HG02840 (cell line): ENCODE measurements around the gene KAZALD1.
"Not testable (repeated sequence)": the region's sequence is repeated elsewhere in the genome, so short reads cannot be mapped to it uniquely, and the experiment has no call there.

Experiments used
- ATAC-seq: cut with Tn5 transposase; IDR thresholded peaks from one replicate; pipeline ENCODE4 v1.9.1; 2021; ENCODE audit warnings: mild to moderate bottlenecking, moderate library complexity, moderate number of reproducible peaks; ENCODE audit not compliant: unreplicated experiment, low FRiP score

The KAZALD1 gene

DNA sequence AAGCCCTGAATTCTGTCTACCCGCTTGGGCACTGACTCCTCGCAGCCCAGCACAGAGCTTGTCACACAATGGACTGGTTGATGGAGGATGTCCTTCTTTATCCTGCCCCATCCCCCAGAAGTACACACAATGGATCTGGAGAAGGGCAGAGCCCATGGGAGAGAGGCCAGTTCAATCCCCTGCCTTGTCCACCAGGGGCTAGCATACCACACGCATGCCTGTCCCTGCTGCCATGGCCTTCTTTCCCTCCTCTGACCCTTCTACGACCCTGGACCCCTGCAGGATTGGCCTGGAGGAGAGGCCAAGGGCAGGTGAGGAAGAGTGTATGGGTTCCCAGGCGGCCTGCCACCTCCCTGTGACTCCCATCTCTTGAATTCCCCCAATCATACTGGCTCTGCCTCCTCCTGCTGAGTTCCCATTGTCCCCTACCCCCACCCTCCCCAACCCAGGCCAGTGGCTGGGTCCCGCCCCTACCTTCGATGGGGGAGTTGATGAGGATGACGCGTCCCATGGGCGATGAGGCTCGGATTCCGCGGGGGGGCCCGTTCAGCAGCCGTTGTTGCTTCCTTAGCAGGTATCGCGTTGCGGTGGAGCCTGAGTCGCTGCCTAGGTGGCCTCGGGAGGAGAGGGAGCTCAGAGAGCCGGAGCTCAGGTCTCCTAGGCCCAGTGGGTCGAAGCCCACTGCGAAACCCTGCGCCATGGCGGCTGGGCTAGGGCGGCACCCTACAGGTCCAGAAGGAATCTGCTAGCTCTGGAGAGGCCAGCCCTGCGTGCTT, 32.1 kb upstream of the KAZALD1 start:
- ATAC-seq = no peak

DNA sequence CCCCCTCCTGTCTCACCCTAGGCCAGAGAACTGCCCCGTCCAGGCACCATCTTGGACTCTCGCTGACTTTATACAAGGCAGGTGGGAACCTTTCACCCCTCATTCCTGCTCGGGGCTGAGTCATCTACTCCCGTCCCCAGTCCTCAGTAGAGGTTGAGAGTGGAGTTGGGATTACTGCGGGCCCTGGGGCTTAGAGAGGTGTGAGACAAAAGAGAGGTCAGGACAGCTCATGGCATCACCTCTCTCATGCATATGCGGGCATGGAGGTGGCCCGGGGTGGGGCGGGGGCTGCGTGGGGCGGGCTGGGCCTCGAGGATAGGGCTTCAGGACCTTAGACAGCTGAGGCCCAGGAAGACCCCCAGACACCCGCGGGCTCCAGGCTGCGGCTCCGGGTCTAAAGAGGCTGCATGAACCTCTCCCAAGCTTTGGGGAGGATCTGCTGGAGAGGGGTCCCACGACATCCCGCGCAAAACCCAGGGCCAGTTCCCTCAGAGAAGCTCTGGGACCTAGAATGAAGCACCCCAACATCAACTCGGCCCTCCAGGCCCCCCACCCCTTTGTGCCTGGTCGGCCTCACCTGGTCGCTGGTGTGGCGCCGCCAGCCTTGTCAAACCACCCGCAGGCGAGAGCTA, 31.2 kb upstream of the KAZALD1 start:
- ATAC-seq = no peak

DNA sequence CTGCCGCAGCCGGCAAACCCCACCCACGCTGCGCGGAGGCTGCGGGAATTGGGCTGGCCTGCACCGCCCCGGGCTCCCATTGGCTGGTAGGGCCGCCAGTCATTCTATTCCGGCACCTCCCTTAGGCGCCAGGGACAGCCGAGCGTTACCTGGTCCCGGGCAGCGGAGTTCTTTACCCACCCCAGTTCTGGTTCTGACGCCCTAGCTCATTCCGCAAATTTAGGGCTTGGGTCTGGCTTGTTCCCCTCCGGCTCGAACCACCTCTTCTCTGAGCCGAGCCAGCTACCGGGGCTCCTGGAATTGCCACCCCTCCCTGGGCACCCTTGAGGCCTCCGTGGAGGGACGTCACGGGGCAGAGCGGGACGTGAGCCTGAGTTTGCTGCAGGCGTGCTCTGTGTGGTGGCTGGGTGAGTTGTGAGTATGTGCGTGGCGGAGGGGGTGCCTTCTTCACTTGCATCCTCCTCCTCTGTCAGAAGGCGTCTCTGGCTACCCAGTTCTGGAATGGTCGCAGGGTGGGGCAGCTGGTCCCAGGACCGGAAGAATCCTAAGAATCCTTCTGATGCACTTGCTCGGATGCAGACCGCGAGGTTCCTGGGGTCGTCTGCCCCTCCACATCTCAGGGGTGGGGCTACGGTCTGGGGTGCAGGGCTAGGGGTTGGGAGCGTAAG, 30.5 kb upstream of the KAZALD1 start, which contains the start of the genes PDZD7 and SFXN3:
Gene PDZD7 (minus strand): TSS at position 2 of the 668 bp plus-strand sequence. CDS start 910 bp downstream, outside the sequence.
Gene SFXN3 (plus strand): TSS at position 107 of the 668 bp plus-strand sequence. CDS start 3,461 bp downstream, outside the sequence.
- ATAC-seq = peak; percentile 83

DNA sequence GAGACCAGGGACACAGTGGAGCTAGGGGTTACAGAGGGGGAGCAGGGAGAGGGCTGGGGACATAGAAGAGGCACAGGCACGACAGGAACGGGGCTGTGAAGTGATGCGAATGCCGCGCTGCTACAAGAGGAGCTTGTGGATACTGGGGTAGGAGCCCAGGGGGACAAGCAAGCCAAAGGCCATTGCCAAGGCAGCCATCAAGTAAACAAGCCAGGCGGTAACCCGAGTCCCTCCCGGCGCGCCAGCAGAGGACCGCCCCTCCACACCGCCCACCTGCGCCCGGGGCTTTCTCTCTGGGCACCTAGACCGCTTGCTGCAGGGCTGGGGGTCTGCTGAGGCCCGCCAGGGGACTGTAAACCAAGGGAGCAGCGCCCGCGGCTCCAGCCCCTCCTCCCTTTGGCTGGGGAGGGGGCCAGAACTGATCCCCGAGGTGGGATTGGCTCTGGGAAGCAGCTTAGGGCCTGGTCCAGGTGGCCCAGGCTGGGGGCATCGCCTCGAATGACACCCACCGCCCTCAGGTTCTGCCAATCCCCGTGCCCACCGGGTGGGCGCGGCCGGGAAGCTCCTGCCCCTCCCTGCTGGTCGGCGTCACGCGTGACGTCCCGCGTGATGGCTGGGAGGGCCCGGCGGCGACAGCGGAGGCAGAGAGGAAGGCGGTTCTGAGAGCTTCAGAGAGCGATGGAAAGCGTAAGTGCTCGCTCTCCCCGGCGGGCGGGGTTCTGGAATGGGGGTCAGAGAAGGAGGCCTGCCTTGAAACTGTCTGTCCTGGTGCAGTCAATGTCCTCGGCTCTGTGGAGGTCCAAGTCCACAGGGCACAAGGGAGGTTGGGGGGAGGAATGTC, 29.8 kb upstream of the KAZALD1 start:
- no peak for ATAC-seq

DNA sequence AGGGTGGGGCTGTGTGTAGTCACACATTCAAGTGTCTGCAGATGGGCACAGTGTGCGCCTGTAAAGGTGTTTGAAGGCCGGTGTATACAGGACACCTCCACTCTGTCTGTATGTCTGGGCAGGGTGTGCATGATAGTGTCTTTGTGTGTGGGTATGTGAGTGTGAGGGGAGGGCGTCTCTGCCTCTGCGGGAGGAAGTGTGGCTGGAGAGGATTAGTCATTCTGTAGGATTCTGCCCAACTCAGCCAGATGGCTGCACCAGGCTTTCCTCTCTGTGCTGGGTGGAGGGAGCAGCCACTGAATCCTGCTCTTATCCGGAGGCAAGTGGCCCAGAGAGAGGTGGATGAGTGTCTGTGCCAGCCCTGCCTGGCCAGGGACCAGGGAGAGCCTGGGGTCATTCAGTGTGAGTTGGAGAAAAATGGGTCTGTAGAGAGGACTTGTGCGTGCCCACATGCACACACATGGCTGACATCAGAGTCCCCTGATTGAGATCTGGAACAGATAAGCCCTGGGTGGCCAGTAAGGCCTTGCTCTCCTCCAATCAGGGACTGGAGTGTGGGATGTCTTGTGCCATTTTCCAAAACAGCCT, 29.1 kb upstream of the KAZALD1 start:
- no peak for ATAC-seq

DNA sequence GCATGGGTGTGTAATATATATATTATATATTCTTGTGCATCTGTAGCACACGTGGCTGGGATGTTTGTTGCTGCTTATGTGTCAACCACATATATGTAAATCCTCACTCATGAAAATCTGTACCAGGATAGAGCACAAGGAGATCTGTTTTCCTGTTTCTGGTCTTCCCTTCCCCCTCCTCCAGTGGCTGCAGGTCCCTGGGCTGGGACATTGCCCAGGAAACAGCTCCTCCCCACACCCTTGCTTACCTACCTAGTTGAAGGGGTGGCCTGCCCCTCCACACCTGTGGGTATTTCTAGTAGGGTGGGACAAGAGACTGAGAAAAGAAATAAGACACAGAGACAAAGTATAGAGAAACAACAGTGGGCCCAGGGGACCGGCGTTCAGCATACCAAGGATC, 28.5 kb upstream of the KAZALD1 start:
- ATAC-seq = no peak

DNA sequence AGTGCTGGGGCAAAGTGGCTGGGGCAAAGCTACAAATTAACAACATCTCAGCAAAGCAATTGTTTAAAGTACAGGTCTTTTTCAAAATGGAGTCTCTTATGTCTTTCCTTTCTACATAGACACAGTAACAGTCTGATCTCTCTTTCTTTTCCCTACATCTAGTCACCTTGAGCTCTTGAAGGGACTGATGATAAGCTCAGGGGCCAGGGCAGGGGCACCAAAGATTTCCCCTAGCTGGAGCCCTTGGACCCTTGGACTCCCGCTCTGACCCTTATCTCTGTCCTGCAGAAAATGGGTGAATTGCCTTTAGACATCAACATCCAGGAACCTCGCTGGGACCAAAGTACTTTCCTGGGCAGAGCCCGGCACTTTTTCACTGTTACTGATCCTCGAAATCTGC, 27.4 kb upstream of the KAZALD1 start:
- ATAC-seq = not testable (repeated sequence)

DNA sequence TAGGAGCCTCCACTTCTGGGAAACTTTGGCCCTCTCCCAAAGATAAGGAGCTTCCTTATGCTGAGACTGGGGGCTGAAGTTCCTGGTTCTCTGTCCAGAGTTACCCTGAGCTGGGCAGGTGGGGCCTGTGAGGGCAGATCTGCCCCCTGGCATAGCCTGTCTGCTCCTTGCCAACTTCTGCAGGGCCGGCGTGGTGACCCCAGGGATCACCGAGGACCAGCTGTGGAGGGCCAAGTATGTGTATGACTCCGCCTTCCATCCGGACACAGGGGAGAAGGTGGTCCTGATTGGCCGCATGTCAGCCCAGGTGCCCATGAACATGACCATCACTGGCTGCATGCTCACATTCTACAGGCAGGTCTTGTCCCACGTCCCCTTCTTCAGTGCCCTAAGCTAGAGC, 26.5 kb upstream of the KAZALD1 start:
- no peak for ATAC-seq

DNA sequence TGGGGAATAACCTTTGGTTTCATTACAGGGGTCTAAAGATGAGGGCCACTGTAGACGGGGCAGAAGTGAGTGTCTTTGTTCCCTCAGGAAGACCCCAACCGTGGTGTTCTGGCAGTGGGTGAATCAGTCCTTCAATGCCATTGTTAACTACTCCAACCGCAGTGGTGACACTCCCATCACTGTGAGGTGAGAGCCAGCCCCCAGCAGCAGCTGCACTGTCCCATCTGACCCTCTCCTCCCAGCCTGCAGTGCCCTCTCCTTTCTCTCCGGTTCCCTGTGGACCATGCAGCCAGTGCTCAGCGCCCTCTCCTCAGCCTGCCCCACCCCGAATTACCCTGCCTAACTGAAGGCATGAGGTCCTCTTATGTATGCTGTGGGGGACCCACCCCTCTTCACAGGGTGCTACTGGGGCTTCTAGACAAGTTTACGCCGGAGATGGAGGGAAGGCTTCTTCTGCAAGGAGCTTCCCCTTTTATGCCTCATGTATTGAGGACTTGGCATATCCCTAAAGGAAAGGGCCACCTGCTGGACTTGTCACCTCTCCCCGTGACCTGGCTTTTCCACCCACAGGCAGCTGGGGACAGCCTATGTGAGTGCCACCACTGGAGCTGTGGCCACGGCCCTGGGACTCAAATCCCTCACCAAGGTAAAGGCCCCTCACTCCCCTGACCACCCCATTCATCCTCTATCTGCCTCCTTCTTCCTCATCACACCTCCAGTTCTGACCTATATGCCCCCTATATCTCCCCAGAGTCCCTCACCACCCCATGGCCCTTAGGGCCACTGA, 25.7 kb upstream of the KAZALD1 start:
- no peak for ATAC-seq

DNA sequence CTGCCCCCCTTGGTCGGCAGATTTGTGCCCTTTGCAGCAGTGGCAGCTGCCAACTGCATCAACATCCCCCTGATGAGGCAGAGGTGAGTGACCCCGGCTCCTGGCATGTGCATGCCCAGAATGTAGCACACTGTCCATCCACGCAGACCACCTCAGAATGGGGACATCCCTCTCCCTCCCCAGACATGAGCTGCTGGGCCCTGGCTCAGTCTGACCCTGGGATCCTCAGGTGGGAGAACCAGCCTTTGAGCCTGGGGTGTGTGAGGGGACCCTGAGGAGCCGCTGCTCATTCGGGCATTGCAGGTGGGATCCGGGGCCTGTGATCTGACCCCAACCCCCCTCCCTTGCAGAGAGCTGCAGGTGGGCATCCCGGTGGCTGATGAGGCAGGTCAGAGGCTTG, 25.1 kb upstream of the KAZALD1 start:
- no peak for ATAC-seq

DNA sequence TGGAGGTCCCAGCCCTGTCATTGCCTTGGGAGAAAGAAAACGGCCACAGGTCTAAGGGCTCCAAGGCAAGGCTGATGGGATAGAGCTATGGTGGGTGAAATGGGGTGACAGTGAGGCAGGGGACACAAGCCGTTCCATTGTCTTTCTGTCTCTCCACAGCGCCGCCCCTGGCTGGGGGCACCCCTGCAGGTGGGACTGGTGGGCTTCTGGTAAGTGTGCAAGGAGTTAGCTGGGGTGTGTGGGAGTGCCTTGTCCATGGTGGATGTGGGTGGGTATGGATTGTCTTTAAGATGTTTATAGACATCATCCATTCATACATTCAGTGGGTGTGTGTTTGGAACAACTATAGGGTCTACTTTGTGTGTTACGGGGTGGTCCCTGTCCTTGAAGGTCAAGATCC, 23.3 kb upstream of the KAZALD1 start:
- no peak for ATAC-seq

DNA sequence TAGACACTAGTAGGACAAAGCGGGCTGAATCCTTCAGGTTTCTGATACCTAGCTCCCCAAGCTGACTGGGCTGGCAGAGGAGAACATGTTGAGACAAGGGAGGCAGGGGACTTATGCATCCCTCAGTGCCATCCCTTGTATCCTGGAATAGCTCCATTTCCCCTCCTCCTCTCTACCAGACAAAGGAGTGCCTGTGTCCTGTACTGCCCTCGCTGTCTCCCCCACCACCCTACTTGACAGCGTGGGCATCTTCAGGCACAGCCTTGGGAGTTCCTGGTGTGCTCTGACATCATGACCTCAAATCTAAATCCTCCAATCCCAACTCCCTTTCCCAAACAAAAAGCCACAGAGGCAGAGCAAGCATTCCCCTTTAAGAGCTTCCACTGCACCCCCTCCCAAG, 21.7 kb upstream of the KAZALD1 start:
- ATAC-seq = no peak

DNA sequence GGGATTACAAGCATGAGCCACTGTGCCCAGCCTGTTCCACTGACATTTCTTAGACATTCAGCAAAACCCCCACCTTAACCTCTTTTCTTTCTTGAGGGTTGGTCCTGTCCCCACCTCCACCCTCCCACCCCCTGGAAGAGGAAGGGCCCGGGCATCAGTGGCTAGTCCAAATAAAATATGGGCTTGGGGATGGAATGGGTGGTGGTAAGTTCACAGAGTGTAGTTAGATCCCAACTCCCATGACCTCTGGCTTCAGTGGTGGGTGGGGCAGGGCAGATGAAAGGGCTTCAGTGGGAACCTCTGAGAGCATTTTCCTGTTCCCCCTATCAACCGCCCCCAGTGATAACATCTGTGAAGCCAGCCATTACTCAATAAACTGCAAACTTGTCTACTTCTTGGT, 20.9 kb upstream of the KAZALD1 start:
- no peak for ATAC-seq

DNA sequence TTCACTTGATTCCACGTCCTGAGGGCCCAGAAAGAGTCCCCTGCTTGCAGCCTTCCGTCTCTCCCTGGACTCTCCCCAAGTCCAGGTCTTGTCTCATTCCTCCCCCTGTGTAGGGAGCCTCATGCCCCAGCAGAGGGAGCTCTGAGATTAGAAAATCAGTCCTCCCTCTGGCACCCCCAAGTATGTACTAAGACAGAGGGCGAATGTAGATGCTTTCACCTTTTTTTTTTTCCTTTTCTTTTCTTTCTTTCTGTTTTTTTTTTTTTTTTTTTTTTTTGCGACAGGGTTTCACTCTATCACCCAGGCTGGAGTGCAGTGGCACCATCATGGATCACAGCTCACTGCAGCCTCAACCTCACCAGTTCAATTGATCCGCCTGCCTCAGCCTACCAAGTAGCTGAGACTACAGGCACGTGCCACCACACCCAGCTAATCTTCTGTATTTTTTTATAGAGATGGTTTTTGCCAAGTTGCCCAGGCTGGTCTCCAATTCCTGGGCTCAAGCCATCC, 20.5 kb upstream of the KAZALD1 start:
- no peak for ATAC-seq

DNA sequence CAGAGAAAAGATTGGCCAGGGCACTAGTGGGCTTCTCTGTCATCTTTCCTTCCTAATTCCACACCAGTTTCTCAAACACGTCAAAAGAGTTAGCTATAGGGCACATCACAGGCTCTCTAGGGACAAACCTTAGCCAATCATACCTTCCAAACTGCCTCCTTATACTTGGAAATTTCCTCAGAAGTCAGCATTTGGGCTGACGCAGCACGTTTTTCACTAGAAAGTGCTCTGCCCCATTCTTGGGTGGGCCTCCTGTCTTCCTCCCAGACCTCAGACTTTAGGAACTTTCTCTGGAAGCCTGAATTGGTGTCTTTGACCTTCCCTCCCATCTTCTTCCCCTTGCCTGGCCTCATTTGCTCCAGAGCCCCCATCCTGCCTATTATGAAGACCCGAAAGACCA, 19.7 kb upstream of the KAZALD1 start:
- no peak for ATAC-seq

DNA sequence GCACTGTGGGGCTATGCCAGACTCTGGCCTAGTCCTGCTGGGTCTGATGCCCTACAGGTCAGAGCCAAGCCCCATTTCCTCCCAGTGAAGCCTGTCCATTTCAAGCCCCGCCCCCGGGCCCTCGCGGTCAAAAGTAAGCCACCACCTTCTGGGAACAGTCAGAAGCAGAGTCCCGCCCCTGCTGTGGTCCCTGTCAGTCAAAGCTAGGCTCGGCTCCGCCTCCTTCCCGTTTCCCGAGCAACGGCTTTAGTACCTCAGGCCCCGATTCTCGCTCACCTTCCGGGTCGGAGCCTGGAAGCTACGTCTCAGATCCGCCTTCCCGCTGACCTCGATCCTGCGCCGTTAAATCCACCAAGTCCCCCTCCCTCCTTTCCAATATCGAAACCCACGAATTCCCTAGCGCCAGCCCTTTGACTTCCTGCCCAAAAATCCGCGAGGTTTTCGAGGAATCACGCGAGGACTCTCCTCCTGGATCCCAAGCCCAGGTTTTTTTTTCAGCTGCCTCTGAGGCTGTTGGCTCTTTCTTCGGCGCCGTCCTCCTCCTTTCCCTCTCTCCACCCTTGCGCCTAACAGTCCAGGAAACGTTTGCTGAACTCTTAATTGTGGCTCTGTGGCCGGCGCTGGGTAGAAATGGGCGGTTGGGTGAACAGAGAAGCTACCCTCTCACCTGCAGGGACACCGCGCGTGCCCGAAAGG, 19.0 kb upstream of the KAZALD1 start:
- peak; percentile 89 for ATAC-seq

DNA sequence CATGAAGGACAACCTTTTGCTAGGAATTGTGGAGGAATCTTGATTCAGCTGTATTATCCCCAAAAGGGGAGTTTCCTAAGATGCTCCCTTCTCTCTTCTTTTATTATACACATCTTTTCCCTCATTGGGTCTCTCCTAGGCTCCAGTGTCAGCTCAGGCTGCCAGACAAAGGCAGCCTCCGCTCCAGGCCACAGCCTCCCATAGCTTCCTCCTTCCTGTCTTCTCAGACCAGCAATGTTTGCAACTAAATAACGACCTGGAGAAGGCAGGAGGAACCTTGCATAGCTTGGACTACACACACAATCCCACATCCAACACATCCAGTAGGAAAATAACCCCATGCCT, 18.5 kb upstream of the KAZALD1 start:
- no peak for ATAC-seq

DNA sequence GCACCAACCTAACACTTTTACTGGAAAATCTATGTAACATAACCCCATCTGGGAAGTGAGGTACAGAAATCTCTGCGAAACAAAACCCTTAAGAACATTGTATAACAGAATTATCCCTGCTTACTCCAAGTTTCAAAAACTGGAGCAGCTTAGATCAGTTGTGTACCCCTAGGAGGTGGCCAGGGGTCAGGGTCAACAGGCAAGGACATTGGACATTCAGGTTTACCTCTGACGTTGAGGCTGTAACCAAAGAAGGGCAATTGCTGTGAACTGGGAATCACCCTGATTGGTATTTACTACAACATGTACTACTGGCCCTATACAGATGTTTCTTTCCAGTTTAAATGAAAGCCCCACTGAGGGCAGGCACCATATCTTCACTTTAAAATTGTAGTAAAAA, 17.7 kb upstream of the KAZALD1 start:
- ATAC-seq = no peak
